Raji (cell line): ENCODE results near the gene SPOCK1.

ENCODE experiments used
- POLR2A ChIP-seq: IDR thresholded peaks from 2 replicates; pipeline ENCODE4 v1.6.1; 2011; ENCODE audit warnings: low read depth, low read length, control low read depth; ENCODE audit not compliant: insufficient read depth

Gene SPOCK1

GRCh38 chr5:137278476-137278875, 220.7 kb downstream of the SPOCK1 start:
- no peak for TF ChIP-seq POLR2A

- TF ChIP-seq POLR2A = no peak
These were observed 224.0 kb downstream of the SPOCK1 start for GRCh38 chr5:137275083-137275482.

GRCh38 chr5:137273511-137273910, 225.6 kb downstream of the SPOCK1 start:
- TF ChIP-seq POLR2A = no peak

GRCh38 chr5:137272831-137273230, 226.3 kb downstream of the SPOCK1 start:
- no peak for TF ChIP-seq POLR2A

GRCh38 chr5:137269946-137270345, 229.2 kb downstream of the SPOCK1 start:
- TF ChIP-seq POLR2A = no peak

GRCh38 chr5:137269274-137269673, 229.9 kb downstream of the SPOCK1 start:
- no peak for TF ChIP-seq POLR2A

- no peak for TF ChIP-seq POLR2A
These were observed 230.5 kb downstream of the SPOCK1 start for GRCh38 chr5:137268646-137269045.

- no peak for TF ChIP-seq POLR2A
These were observed 232.9 kb downstream of the SPOCK1 start for GRCh38 chr5:137266186-137266585.

- no peak for TF ChIP-seq POLR2A
These were observed 233.7 kb downstream of the SPOCK1 start for GRCh38 chr5:137265457-137265856.

GRCh38 chr5:137264573-137264972, 234.6 kb downstream of the SPOCK1 start:
- TF ChIP-seq POLR2A = no peak

- TF ChIP-seq POLR2A = no peak
These were observed 235.1 kb downstream of the SPOCK1 start for GRCh38 chr5:137264041-137264440.

GRCh38 chr5:137263371-137264005, 235.6 kb downstream of the SPOCK1 start:
- no peak for TF ChIP-seq POLR2A

- no peak for TF ChIP-seq POLR2A
These were observed 236.3 kb downstream of the SPOCK1 start for GRCh38 chr5:137262818-137263217.

- no peak for TF ChIP-seq POLR2A
These were observed 238.1 kb downstream of the SPOCK1 start for GRCh38 chr5:137260820-137261695.

GRCh38 chr5:137254119-137255090, 244.7 kb downstream of the SPOCK1 start:
- TF ChIP-seq POLR2A = no peak

GRCh38 chr5:137252512-137252911, 246.6 kb downstream of the SPOCK1 start:
- TF ChIP-seq POLR2A = no peak

GRCh38 chr5:137250421-137250820, 248.7 kb downstream of the SPOCK1 start:
- TF ChIP-seq POLR2A = no peak
